Measurements from ENCODE around the gene KLHDC10.
"Not testable (repeated sequence)": the region's sequence is repeated elsewhere in the genome, so short reads cannot be mapped to it uniquely, and the experiment has no call there.

KLHDC10 gene, protein sequence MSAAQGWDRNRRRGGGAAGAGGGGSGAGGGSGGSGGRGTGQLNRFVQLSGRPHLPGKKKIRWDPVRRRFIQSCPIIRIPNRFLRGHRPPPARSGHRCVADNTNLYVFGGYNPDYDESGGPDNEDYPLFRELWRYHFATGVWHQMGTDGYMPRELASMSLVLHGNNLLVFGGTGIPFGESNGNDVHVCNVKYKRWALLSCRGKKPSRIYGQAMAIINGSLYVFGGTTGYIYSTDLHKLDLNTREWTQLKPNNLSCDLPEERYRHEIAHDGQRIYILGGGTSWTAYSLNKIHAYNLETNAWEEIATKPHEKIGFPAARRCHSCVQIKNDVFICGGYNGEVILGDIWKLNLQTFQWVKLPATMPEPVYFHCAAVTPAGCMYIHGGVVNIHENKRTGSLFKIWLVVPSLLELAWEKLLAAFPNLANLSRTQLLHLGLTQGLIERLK

DNA sequence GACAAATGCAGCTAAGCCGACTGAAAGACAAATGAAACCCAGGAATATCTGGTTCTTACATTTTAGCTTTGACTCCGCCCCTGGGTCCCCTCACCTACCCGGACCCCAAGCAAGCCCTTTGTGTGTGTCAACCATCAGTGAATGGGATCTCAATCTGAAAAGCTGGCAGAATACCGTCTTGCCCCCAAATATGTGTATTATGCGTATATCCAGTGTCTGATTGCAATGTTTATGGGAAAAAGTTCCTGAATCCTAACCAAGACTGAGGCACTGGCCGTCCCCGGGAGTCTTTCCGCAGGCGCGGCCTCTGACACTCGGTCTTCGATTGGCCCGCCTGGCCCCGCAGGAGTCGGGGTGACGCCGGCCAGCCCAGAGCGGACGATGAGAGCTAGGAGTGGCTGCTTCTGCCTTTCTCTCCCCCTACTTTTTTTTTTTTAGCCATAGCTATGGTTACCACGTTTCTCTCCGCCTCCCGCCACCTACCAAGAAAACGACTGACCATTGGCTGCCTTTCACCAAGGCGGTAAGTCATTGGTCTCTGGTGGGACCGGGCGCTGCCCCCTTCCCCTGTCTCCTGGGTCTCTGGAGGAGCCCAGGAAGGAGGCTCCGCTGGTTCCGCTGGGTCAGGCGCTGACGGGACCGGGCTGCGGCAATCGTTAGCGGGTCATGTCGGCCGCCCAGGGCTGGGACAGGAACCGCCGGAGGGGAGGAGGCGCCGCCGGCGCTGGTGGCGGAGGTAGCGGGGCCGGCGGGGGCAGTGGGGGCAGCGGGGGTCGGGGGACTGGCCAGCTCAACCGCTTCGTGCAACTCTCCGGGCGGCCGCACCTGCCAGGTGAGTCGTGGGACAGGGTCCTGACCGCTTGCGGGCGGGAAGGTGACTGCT is at the start of gene KLHDC10:
KLHDC10 (plus strand) TSS at position 557 of the 883 bp plus-strand sequence; CDS start at position 667, 110 bp downstream.
- in situ Hi-C loops (cut with MboI; ENCODE audit: low sequenced_read_pairs) = no loop called here

DNA sequence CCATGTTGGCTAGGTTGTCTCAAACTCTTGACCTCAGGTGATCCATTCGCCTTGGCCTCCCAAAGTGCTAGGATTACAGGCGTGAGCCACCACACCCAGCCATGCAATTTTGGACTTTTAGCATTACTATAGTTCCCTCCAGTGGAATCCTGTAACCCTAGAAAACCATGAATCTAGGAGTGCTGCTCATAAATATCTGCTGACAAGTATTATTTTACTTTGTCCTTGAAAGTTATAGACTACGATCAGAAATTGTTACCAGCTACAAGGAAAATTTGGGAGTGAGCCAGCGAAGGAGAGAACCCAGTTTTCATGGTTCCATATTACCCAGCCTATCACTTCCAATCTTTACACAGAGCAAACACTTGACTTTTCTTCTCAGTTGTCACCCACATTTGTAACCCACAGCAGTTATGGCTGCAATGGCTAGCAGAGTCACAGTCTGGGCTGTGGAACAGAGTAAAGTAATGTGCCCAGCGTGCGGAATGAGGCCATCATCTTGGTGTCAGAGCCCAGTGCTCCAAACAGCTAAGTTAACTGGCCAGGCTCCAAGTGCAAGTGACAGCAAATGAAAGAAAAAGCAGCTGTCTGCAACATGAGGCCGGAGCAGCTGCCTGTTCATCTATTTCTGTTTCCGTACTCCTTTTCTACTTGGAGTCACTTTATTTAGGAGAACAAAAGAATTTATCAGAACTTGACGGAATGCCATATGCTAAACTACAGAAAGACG is 49.1 kb upstream of the KLHDC10 start:
- in situ Hi-C loops (cut with MboI; ENCODE audit: low sequenced_read_pairs) = loop anchor here (25.0 kb wide), 3 partner anchors 184 to 659 kb away; no protein-coding TSS in a partner anchor

DNA sequence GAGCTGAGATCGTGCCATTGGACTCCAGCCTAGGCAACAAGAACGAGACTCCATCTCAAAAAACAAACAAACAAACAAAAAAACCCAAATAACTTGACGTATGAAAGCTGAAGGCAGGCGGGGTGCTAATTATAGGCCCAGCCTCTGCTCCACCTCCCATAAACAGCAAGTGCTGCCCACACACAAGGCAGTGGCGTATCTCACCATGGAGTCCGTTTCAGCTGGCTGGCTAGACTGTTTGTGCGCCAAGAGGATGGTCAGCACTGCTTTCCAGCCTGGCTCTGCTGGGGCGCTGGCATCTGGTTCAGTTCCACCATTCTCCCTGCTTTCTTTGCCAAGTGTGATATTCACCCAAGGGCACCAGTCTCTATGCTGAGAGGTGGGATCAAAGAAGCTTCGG is 48.2 kb upstream of the KLHDC10 start:
- in situ Hi-C loops (cut with MboI; ENCODE audit: low sequenced_read_pairs) = loop anchor here (25.0 kb wide), 3 partner anchors 185 to 660 kb away; no protein-coding TSS in a partner anchor

DNA sequence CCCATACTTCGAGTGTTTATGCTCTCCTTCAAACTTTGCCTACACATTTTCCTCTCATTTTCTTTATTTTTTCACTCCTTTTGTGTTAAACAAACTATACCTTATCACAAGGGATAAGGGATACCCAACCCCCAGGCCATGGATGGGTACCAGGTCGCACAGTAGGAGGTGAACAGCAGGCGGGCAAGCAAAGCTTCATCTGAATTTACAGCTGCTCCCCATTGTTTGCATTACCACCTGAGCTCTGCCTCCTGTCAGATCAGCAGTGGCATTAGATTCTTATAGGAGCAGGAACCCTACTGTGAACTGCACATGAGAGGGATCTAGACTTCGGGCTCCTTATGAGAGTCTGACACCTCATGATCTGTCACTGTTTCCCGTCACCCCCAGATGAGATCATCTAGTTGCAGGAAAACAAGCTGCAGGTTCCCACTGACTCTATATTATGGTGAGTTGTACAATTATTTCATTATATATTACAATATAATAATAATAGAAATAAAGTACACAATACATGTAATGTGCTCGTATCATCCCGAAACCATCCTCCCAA is 47.6 kb upstream of the KLHDC10 start:
- in situ Hi-C loops (cut with MboI; ENCODE audit: low sequenced_read_pairs) = loop anchor here (25.0 kb wide), 3 partner anchors 185 to 660 kb away; no protein-coding TSS in a partner anchor

DNA sequence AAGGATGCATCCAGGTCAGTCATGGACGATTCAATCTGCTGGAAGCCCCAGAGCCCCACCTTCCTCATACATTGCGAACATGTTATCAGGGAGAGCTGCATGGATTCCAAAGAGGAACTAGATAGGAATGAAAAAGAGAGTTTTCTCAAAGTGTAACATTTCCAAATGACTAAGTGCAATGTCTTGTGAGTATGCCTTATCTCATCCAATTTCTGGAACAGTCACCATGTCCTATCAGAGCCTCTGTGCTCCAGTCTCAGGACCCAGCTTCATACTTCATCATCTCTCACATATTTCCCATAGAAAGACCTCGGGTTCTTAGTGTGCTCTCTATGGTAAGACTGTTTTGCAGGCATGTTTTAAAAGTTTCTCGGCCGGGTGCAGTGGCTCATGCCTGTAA is 45.9 kb upstream of the KLHDC10 start:
- in situ Hi-C loops (cut with MboI; ENCODE audit: low sequenced_read_pairs) = loop anchor here (25.0 kb wide), 3 partner anchors 187 to 662 kb away; no protein-coding TSS in a partner anchor

DNA sequence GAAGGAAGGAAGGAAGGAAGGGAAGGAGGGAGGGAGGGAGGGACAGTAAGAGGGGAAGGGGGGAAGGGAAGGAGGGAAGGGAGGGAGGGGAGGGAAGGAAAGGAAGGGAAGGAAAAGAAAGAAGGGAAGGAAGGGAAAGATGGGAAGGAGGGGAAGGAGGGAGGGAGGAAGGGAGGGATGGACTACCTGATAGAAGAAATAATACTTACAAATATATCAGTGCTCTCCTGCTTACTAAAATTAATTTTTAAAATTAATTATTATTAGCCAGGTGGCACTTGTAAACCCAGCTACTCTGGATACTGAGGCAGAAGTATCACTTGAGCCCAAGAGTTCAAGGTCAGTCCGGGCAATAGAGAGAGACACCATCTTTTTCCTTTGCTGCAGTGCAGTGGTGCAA is 37.6 kb upstream of the KLHDC10 start:
- in situ Hi-C loops (cut with MboI; ENCODE audit: low sequenced_read_pairs) = no loop called here

DNA sequence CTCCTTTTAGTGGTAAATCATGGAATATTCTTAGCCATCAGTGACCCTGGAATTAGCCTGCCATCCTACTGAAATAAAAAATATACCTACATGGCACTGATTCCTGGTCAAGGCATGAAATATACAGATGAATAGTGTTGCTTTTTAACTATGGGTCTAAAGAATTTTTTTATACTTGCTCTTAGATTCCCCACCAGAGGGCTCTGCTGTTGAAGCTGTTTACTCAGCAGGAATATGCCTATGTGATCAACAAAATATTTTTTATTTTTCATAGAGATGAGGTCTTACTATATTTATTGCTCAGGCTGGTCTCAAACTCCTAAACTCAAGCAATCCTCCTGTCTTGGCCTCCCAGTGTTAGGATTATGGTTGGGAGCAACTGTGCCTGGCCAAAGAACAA is 32.6 kb upstream of the KLHDC10 start:
- in situ Hi-C loops (cut with MboI; ENCODE audit: low sequenced_read_pairs) = no loop called here

DNA sequence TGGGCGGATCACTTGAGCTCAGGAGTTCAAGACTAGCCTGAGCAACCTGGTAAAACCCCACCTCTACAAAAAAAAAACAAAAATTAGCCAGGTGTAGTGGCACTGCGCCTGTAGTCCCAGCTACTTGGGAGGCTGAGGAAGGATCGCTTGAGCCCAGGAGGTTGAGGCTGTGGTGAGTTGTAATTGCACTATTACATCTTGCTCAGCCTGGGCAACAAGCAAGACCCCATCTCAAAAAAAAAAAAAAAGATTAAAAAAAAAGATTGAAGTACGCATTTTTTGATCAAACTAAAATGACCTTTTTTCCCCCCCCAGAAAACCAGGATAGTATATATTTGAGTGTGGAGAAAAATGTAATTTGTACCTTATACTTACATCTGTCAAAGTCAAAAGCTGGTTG is 29.8 kb upstream of the KLHDC10 start:
- in situ Hi-C loops (cut with MboI; ENCODE audit: low sequenced_read_pairs) = no loop called here

DNA sequence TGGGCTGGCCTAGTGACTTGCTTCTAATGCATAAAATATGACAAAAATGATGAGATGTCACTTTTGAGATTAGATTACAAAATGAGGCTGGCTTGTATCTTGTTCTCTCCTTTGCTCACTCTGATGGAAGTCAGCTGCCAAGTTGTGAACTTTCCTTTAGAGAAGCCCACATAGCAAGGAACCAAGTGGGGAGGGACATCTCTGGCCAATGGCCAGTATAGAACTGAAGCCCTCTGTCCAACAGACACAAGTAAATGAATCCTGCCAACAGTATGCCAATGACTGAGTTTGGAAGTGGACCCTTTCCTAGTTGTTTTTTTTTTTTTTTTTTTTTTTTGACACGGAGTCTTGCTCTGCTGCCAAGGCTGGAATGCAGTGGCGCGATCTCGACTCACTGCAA is 22.5 kb upstream of the KLHDC10 start:
- in situ Hi-C loops (cut with MboI; ENCODE audit: low sequenced_read_pairs) = no loop called here

DNA sequence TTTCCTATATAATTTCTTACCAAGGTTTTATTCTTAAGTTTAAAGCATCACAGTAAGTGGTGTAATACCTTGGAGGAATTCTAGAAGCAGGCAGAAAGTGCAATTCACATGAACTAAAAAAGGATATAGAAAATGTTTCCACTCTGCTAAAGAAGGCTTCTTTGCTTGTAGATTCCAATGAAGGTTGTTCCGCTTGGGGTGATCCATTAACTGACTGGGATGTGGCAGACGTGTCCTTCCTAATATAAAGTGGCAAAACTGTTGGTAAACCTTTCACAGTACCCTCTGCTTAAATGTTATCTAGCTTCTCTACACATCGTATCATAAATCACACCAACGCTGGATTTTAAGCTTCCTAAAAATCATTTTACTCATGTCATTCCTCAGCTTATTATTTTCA is 21.4 kb upstream of the KLHDC10 start:
- in situ Hi-C loops (cut with MboI; ENCODE audit: low sequenced_read_pairs) = no loop called here

DNA sequence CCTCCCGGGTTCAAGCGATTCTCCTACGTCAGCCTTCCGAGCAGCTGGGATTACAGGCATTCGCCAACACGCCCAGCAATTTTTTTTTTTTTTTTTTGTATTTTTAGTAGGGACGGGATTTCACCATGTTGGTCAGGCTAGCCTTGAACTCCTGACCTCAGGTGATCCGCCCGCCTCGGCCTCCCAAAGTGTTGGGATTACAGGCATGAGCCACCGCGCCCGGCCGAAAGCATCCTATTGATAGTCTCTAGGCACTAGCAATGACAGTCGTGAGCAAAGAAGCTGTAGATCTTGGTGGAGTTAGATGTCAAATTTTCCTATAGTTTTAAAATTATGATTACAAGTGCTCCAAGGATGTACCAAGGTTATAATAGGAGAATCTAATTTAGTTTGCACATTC is 18.1 kb upstream of the KLHDC10 start:
- in situ Hi-C loops (cut with MboI; ENCODE audit: low sequenced_read_pairs) = not testable (repeated sequence)

DNA sequence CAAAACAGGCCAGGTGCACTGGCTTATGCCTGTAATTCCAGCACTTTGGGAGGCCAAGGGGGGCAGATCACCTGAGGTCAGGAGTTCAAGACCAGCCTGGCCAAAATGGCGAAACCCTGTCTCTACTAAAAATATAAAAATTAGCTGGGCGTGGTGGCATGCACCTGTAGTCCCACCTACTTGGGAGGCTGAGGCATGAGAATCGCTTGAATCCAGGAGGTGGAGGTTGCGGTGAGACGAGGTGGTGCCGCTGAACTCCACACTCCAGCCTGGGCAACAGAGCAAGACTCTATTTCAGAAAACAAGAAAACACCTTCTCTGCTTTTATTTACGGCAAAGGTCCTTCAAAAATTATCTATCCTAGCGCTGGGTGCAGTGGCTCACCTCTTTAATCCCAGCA is 15.1 kb upstream of the KLHDC10 start:
- in situ Hi-C loops (cut with MboI; ENCODE audit: low sequenced_read_pairs) = not testable (repeated sequence)

DNA sequence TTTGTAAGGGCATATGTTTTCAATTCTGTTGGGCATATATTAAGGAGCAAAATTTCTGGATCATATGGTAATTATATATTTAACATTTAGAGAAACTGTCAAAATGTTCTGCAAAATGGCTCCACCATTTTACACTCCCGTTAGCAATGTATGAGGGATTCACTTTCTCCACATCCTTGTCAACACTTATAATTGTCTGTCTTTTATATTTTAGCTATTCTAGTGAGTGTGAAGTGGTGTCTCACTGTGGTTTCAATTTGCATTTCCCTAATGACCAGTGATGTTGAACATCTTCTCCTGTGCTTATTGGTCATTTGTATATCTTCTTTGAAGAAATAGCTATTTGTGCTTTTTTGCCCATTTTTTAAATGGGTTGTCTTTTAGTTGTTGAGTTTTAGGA is 8.1 kb upstream of the KLHDC10 start:
- in situ Hi-C loops (cut with MboI; ENCODE audit: low sequenced_read_pairs) = no loop called here

DNA sequence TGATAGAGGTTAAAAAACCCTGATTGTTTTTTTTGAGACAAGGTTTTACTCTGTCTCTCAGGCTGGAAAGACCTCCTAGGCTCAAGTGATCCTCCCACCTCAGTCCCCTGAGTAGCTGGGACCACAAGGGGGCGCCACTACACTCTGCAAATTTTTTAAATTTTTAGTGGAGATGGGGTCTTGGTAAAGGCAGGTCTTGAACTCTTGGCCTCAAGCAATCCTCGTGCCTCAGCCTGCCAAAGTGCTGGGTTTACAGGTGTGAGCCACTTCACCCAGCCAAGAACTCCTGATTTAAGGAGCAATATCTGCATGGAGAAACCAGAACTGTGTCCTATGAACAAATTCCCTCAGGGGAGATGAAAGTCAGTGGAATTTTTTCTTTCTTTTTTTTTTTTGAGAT is 7.3 kb upstream of the KLHDC10 start:
- in situ Hi-C loops (cut with MboI; ENCODE audit: low sequenced_read_pairs) = no loop called here

DNA sequence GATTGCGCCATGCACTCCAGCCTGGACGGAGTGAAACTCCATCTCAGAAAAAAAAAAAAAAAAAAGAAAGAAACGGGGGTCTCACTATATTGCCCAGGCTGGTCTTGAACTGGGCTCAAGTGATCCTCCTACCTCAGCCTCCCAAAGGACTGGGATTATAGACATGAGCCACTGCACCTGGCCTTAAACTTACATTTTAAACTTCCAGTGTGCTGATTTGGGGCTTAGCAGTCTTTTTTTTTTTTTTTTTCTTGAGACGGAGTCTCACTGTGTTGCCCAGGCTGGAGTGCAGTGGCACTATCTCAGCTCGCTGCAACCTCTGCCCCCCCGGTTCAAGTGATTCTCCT is 5.8 kb upstream of the KLHDC10 start:
- in situ Hi-C loops (cut with MboI; ENCODE audit: low sequenced_read_pairs) = not testable (repeated sequence)

DNA sequence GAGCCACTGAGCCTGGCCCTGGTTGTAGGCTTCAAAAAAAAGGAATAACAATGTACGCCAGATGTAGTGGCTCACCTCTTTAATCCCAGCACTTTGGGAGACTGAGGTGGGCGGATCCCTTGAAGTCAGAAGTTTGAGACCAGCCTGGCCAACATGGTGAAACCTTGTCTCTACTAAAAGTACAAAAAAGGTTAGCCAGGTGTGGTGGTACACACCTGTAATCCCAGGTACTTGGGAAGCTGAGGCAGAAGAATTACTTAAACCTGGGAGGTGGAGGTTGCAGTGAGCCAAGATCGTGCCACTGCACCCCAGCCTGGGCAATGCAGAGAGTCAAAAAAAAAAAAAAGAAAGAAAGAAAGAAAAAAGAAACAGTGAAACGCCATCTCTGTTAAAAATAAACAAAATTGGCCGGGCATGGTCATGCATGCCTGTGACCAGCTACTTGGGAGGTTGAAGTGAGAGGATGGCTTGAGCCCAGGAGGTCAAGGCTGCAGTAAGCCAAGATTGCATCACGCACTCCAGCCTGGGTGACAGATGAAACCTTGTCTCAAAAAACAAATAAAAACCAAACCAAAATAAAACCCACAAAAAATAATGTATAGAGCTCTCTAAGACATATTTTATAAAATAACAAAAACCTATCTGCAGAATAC is 4.7 kb upstream of the KLHDC10 start:
- in situ Hi-C loops (cut with MboI; ENCODE audit: low sequenced_read_pairs) = no loop called here

DNA sequence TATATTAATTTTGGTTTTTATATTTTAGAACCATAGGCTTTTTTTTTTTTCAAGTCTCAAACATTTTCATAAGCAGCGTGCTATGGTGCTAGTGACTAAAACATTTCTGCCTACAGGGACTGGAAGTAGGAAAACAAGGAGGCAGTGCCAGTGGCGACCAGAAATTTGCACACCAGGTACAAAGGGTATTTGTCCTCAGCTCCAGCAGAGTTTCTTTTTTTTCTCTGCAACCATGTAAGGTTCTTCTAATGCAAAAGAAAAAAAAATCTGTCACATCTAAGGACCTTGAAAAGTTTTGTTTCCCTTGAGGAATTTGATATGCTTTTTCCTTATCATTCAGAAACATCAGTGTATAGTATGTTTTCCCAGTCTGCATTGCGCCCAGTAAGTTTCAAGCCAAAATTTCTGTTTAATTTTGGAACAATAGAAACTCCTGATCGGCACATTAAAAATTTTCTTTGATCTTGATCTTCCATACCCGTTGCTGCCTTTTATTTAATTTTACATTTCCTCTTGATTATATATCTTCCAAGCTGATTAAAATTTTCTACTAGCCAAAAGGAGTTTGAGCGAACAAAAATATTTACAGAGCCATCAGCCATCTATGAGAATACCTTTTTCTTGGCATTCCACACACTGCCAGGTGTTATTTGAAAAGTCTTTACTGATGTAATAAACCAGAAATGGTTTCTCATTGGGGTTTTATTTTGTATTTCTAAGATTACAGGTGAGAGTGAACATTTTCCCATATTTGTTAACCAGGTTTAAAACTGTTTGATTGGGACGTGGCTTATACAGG is 956 bp upstream of the KLHDC10 start:
- in situ Hi-C loops (cut with MboI; ENCODE audit: low sequenced_read_pairs) = no loop called here

DNA sequence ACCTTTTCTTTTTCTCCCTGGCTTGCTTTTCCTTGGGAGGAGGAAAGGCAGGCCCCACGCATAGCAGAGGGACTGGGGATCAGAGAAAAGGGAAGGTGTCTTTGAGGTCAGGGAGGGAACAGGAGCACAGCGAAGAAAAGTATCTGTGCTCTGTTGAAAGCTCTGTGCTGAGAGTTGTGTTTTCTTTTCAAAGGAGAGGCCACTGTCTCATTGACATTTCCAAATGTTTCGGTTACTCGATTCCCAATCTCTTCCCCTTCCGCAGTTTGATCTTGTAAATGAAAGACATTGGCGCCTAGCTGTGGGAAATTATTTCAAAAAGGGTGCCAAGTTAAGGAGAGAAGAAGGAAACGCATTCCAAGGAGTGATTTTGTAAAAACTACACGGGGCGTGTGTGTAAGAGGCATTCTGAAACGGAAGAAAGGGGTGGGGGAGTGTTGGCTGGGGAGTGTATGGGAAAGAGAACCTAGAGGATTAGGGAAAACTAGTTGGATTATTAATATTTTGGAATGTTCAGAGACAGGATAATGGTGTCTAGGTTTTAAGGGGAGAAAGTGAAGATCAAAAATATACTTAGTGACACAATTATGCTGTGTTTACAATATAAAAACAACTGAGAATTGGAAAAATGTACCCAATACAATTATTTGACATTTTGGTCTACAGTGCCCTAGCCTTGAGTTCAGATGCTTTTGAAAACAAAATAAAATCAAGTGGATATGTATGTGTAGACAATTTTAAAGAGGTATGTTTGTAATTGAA is 708 bp downstream of the KLHDC10 start:
- in situ Hi-C loops (cut with MboI; ENCODE audit: low sequenced_read_pairs) = no loop called here
